NCI-H2107 (cell line): Measurements from ENCODE around the gene SLC4A1.

Source experiments
- DNase-seq: peaks from one replicate; lab custom pipeline; 2025; lab: John Stamatoyannopoulos, UW

Gene SLC4A1

GRCh38 chr17:44220213-44221083, 47.5 kb downstream of the SLC4A1 start:
- DNase-seq = peak; percentile 19

GRCh38 chr17:44219616-44220212, 48.2 kb downstream of the SLC4A1 start, which contains the start of gene UBTF:
Gene UBTF, minus strand, starts transcription at chr17:44219675. Its CDS starts 1,446 bp downstream, at chr17:44218229.
- DNase-seq = peak; percentile 93

GRCh38 chr17:44219108-44219615, 48.8 kb downstream of the SLC4A1 start:
- DNase-seq = peak; percentile 37

- peak; percentile 65 for DNase-seq
Observed at GRCh38 chr17:44218344-44219107, 49.4 kb downstream of the SLC4A1 start.

GRCh38 chr17:44217738-44218343, 50.1 kb downstream of the SLC4A1 start:
- DNase-seq = no peak

- DNase-seq = no peak
Observed at GRCh38 chr17:44216694-44217093, 51.2 kb downstream of the SLC4A1 start.

- DNase-seq = no peak
Observed at GRCh38 chr17:44216173-44216572, 51.8 kb downstream of the SLC4A1 start.

- no peak for DNase-seq
Observed at GRCh38 chr17:44214896-44215295, 53.0 kb downstream of the SLC4A1 start.

GRCh38 chr17:44214230-44214494, 53.8 kb downstream of the SLC4A1 start:
- DNase-seq = no peak

- no peak for DNase-seq
Observed at GRCh38 chr17:44213403-44214229, 54.3 kb downstream of the SLC4A1 start.

- no peak for DNase-seq
Observed at GRCh38 chr17:44212507-44213402, 55.2 kb downstream of the SLC4A1 start.

- no peak for DNase-seq
Observed at GRCh38 chr17:44211281-44212265, 56.4 kb downstream of the SLC4A1 start.

GRCh38 chr17:44210342-44211192, 57.4 kb downstream of the SLC4A1 start:
- peak; percentile 76 for DNase-seq

GRCh38 chr17:44209786-44210341, 58.1 kb downstream of the SLC4A1 start:
- DNase-seq = no peak

- DNase-seq = no peak
Observed at GRCh38 chr17:44207743-44208142, 60.2 kb downstream of the SLC4A1 start.

- DNase-seq = no peak
Observed at GRCh38 chr17:44207319-44207718, 60.6 kb downstream of the SLC4A1 start.

GRCh38 chr17:44206825-44207155, 61.1 kb downstream of the SLC4A1 start:
- DNase-seq = no peak
